NCI-H1694 treated with DMSO at 0.1 percent for 48 hours (cell line): ENCODE results near the gene GDF3.
"Not testable (repeated sequence)": the region's sequence is repeated elsewhere in the genome, so short reads cannot be mapped to it uniquely, and the experiment has no call there.

Experiments used
- DNase-seq: peaks from one replicate; lab custom pipeline; 2025; lab: John Stamatoyannopoulos, UW

Gene GDF3

DNA sequence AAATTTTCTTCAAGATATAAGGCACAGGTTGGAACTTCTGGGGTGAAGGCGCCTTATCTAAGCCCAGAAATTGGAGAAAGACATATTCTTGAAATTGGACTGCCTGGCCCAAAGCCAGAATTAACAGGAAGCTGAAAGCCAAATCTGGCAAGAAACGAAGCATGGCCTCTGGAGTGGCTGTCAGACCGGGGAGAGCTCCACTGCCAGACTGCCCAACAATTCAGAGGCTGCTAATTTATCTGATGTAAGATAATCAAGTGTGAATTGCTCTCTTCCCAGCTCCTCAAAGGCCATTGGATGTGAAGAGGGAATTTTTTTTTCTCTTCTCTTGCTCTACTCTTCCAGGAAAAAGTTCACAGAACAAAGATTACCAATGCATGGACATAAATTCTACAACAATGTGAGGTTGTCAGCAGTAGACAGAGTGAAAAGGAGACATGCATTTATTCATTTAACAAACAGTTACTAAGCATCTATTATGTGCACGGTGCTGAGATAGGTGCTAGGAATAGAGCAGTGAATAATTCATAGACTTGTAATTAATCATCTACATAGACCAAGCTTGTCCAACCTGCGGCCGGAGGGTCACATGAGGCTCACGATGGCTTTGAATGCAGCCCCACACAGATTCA lies at the start of gene GDF3:
Gene GDF3, minus strand, starts transcription at position 210 of the 632 bp plus-strand sequence. Its CDS starts 47 bp downstream, at position 163.
- DNase-seq = no peak

DNA sequence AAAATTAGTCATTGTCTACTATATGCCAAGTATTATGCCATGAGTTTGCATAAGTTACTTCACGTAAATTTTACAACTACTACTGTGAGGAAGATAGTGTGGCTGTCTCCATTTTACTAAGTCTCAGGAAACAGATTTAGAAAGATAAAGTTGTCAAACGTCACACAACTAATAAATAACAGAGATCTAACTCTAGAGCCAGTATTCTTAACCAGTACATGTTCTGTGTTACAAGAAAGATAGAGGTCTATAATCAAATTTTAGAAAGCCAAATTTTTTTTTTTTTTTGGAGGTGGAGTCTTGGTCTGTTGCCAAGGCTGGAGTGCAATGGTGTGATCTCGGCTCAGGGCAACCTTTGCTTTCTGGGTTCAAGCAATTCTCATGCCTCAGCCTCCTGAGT lies 37.4 kb upstream of the GDF3 start:
- no peak for DNase-seq

DNA sequence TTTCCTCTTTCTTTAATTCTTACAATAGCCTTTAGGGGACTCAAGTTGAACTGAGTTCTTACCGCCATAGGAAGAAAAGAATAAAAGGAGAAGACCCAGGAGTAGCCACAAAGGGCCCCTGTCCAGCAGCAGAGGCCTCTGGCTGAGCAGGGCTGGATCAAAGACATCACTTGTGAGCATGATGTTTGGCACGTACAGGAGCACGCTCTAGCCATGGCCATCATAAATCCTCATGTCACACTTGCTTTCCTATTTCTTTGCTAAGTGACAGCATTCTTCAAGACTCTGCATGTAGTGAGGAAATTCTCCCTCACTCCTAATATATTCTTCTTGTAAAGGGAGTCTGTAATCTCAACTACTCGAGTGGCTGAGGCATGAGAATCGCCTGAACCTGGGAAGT lies 35.9 kb upstream of the GDF3 start:
- DNase-seq = no peak

DNA sequence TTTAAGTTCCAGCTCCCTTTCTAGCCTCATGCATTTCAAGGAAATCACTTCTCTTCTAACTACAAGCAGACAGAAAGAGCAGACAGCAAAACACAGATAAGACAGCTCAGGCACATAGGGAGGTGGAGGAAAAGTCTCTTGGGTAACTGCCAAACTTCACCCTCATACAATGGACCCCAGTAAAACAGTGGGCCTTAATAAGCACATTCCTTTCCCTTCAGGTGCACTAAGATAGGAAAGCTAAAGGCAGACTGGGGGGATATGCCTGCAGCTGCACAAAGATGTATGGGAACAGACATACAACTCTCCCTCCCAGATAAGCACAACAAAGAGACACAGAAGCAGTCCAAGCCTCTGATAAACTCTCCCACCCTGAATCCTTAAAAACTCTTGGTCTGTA lies 35.4 kb upstream of the GDF3 start:
- not testable (repeated sequence) for DNase-seq

DNA sequence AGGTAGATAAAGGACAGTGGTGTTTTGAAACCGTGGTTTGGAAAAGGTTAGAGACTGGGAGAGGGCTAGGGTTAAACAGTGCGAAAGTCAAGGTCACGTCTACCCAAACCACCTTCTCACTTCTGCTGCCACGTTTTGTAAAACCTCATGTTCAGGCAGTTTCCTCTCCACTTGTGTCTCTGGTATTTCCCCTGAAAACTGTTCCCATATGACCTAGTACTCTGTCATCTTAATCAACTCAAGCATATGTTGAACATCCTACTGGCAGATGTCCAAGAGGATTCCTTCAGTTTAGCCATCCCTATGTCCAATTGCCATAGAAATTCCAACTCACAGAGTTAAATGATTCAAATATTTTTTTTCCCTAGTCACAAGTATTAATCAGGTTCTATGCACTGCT lies 34.2 kb upstream of the GDF3 start:
- DNase-seq = no peak

DNA sequence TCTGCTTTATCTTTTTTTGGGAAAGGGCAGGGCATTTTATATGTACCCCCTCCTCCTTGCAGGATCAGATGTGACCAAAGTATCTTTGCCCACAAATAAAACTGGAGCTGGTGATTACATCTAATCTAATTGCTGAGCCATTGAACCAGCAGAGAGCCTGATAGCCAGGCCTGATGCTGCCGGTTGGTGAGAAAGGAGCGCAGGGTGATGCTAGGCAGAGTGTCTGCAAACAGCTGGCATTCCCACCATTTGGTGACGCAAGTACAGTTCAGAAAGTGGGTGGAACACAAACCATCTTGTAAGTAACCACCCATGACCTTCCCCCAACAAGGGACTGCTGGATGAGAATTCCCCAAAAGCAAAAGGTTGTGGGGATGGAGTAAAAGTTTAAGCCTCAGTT lies 28.4 kb upstream of the GDF3 start:
- DNase-seq = no peak

DNA sequence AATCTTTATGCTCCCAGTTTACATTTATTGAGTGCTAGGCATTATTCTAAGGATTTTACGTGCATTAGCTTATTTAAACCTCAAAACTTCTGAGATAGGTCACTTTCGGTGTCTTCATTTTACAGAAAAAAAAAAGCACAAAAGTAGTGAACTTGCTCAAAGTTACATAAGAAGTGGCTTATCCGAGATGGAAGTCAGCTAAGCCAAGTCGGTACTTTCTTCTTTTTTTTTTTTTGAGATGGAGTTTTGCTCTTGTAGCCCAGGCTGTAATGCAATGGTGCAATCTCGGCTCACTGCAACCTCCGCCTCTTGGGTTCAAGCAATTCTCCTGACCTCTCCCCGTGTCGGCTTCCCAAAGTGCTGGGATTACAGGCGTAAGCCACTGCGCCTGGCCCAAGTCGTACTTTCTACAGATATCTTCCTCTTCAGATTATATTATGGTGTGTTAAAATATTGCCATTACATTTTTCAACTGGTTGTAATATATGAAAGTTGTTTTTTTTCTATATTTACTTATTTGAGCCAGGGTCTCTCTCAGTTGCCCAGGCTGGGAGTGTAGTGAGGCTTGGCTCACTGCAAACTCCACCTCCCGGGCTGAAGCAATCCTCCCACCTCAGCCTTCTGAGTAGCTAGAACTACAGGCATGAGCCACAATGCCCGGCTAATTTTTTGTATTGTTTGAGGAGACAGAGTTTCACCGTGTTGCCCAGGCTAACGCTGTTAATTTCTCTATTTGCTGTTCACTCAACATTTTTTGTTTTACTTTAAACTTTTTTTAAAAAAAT lies 24.6 kb upstream of the GDF3 start:
- no peak for DNase-seq

DNA sequence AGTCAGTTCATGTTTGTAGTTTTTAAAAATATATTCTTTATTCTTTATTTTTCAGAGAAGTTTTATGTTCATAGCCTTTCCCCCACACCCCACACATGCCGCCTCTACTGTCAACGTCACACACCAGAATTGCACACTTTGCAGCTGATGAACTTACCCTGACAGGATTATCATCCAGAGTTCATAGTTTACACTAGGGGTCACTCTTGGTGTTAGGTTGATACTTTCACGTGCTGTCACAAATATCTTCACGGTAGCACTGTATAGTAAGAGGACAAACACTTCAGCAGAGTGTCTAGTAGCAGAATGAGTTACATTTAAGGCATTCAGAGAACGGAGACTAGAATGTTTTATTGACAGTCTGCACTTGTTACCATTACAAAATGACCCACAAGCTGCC lies 20.8 kb upstream of the GDF3 start:
- DNase-seq = no peak

DNA sequence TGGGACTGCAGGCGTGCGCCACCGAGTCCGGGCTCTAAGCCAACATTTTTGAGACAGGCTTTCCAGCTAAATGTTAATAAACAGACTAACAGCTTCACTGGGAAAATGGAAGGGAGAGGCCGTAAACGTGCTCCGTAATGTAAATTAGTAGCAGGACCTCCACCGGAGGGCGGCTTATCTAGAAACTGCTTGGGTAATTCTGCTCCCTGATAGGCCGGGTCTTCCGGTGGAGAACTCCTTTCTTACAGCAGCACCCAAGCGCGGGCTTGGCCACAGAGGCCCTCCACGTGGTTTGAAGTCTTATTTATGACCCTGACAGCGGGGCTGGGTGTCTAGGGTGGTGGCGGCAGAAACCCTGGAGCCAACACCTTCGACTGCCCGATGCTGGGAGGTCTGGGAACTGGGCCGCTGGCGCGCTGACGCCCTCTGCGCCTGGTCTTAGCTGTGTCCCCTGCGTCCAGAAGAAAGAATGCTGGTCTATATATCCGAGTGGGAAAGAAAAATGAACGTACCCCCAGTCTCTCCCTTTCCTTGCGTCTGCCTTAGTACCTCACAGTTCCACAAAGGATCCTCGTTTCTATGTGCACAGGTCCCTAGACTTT lies 17.4 kb upstream of the GDF3 start:
- DNase-seq = no peak

DNA sequence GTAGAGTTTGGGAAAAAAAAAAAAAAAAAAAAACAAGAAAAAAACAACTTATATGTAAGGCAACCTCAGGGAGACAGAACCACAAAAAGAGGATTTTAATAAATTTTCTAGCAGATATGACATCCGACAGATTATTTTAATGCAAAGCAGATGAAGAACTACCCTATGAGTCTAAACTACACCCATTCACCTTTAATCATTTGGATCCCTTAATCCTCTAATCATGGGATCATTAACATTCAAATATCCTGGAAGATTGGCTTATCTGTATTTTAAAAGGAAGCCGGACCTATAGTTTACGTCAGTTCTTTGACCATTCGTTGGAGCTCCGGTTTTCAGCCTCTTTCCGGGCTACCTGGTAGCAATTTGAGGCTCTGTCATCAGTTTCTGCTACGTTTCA lies 15.6 kb upstream of the GDF3 start, which contains the start of gene DPPA3:
Gene DPPA3, plus strand, starts transcription at position 301 of the 400 bp plus-strand sequence. CDS start 138 bp downstream, outside the sequence.
- DNase-seq = no peak

DNA sequence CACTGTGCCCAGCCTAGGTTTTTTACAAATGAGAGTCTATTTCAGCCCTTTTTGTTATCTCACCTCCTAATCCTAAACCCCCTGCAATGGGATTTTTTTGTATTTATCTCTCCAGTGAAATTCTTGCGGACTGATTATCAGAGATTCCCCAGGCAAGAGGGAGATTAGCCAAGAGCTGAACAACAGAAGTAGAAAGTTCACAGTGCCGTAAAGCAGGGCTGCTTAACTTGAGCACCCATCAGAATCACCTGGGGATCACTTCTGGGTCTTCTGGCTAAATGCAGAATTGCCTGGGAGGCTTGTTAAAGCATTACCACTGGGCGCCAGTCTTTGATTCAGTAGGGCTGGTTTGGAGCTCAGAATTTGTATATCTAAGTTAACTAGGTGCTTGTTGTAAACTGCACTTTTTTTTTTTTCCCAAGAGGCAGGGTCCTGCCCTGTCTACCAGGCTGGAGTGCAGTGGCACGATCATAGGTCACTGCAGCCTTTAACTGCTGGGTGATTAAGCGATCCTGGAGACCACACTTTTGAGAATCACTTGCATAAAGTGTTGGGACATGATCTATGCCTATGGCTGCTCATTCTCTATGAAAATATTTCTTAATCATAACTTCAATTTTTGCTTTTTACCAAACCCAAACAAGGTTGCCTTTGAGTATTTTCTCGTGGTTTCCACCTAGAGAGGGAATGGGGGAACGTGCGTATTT lies 14.5 kb upstream of the GDF3 start:
- no peak for DNase-seq

DNA sequence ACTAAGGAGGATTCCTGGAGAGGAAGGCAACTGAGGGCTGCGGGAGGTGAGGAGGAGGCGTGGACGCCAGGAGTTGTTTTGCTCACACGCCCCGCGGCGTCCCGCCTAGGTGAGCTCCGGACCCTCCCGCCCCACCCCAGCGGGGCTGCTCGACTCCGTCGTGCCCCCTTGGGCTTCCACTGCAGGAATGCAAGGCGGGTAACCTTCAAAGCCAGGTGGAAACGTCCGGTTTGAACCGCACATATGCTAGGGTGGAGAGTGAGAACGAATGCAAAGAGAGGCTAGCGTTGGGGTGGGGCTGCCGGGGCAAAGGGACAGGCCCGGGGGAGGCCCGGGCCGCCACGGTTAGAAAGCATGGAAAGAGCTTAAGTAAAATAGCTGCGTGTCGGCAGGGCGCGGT lies 10.3 kb upstream of the GDF3 start:
- no peak for DNase-seq

DNA sequence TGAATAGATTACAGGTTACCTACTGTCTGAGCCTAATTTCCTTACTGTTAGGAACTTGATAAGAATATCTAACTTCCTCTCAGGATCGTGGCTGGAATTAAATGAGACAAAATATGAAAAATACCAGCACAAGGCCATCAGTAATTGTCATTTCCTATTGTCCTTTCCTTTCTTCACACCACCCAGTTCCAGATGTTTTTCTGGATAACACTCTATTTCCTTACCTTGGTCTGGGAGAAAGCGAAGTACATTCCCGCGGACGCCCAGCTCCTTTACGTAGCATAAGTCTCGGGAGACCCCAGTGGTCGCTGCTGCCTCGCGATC lies 376 bp downstream of the GDF3 start:
- DNase-seq = no peak

DNA sequence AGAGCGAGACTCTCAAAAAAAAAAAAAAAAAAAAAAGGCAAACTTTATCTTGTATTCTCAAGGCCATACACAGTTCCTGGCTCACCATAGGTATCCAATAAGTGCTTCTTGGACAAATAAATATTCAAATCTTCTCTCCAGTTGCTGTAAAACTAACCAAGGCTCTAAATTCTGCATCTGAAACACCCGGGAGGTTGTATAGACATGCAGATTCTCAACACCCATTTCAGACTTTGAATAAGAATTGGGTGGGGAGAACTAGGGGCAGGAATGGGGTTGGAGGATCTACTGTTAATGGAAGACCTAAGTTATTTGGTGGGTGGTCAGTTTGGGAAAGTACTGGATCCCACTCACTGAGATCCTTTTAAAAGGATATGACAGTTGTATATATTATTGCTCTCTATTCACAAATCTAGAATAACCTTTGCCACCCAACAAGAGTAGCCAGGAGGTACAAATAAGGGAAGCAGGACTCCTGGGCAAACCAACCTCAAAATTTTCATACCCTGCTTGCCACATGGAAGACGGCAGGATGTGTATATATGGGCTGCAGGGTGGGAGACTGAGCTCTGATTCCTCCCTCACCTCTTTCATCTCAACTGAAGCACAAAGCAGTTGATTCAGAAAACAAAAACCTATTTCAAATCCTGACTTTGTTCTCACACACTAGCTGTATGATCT lies 879 bp downstream of the GDF3 start:
- no peak for DNase-seq

DNA sequence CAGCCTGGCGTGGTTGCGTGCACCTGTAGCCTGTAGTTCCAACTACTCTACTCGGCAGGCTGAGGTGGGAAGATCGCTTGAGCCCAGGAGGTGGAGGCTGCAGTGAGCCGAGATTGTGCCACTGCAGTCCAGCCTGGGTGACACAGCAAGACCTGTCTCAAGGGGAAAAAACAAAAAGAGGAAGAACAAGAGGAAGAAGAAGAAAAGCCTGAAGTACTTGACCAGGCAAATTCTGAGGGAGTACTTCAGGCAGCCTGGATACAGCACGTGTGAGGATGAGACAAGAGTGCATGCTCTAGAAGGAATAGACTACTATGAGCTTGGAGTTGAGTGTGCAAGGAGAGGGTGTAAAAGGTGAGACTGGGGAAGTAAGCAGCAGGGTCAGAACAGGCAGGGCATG lies 1.8 kb downstream of the GDF3 start:
- no peak for DNase-seq

DNA sequence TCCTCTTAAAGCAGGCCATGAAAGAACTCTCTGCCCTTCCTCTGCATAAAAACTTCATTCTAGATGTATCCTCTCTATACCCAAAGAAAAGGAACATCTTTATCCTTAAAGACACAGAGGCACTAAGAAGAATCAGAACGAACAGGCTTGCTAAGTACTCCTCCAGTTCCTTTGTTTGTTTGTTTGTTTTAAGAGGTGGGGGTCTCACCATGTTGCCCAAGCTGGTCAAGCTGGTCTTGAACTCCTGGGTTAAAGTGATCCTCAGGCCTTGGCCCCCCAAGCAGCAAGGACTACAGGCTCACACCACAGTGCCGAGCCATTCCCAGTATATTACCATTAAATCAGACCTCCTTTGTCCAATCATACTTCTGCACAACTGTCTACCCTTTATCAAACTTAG lies 14.0 kb downstream of the GDF3 start:
- no peak for DNase-seq

DNA sequence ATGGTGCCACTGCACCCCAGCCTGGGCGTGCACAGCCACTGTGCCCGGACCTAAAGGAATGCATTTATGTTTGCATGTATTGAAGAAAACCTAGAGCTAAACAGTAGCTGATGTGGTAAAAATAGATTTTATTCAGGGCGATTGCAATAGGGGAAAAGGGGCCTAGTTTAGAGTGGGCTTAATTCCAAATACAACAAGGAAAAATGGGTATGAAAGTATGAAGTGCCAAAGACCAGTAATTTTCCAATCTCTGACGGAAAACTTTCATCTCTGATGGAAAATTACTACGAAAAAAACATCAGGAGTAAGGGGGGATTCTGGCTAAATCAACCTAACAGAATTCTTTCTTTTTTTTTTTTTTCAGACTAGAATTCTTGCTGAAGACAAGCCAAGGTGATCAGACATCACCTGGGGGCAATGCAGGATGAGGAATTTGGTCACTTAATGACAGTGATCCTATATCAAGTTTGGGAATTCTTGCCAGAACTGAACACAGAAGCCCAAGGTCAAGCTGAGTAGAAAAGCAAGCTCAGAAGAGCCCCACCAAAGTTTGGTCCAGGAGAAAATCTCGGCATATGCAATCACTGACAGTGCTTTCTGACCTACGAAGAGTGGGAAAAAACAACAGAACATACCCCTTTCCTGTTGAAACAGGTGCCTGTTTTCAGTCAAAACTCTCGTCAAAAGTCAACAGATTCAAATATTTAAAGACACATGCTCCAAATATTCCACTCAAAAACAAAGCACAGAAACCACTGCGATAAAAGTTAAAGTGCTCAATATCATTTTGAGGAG lies 16.1 kb downstream of the GDF3 start:
- DNase-seq = no peak

DNA sequence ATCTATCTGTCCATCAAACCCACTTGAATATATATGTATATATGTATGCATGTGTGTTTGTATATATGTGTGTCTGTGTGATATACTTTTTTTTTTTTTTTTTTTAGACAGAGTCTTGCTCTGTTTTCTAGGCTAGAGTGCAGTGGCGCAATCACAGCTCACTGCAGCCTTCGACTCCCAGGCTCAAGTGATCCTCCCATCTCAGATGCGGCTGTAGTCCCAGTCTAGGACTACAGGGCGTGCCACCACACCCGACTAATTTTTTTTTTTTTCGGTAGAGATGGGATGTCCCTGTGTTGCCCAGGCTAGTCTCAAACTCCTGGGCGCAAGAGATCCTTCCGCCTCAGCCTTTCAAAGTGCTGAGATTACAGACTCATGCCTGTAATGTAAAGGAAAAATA lies 16.8 kb downstream of the GDF3 start:
- DNase-seq = no peak

DNA sequence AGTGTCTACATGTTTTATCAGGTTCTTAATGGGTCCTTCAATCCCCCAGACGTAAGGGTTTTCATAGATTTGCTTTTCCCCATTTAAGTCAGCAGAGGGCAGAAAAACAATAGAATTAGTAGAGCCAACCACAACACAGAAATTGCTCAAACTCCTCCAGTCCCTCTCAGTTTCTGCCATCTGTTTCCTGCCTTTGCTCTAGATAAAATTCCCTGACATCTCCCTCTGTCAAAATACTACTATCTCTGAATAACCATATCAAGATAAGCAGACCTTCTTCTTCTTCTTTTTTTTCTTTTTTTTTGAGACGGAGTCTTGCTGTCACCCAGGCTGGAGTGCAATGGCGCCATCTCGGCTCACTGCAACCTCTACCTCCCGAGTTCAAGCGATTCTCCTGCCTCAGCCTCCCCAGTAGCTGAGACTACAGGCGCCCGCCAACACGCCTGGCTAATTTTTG lies 18.1 kb downstream of the GDF3 start:
- DNase-seq = peak; percentile 26

DNA sequence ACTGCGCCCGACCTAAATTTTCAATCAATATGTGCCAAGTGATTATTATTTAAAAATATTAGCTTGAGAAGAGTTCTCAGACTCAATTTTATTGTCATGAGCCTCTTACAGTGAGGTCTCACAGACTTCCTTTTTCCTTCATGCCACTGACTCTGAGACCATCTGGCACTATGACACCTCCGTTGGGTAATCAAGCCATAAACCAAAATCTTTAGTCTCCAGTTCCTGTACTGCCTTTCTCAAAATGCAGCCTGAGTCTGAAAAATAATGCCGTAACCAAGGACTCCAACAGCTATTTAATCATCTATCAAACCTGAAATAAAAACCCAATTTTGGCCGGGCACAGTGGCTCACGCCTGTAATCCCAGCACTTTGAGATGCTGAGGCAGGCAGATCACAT lies 20.1 kb downstream of the GDF3 start:
- not testable (repeated sequence) for DNase-seq

DNA sequence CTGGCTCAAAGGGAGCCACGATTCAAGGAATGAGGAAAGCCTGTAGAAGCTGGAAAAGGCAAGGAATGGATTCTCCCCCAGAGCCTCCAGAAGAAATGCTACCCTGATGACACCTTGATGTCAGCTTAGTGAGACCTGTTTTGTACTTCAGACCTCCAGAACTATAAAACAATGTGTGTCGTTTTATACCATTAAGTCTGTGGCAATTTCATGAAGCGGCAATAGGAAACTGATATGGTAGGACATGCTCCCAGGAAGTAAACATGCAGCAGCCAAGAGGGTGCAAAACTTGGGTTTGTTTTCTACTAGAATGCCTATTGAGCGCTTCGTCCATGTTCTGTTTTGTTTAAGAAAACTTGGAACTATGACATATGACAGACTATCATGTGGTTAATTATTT lies 27.4 kb downstream of the GDF3 start:
- DNase-seq = no peak
